Measurements from ENCODE around the gene UCKL1. TPM values are rescaled to one million over a fixed set of nuclear protein-coding genes. Genes with fewer than 3 reads are reported as not detected.

Gene UCKL1
- total RNA-seq, 2 experiments from 2014 or later, result 31.5 to 32.6 TPM

- TF ChIP-seq, protein P1, sequence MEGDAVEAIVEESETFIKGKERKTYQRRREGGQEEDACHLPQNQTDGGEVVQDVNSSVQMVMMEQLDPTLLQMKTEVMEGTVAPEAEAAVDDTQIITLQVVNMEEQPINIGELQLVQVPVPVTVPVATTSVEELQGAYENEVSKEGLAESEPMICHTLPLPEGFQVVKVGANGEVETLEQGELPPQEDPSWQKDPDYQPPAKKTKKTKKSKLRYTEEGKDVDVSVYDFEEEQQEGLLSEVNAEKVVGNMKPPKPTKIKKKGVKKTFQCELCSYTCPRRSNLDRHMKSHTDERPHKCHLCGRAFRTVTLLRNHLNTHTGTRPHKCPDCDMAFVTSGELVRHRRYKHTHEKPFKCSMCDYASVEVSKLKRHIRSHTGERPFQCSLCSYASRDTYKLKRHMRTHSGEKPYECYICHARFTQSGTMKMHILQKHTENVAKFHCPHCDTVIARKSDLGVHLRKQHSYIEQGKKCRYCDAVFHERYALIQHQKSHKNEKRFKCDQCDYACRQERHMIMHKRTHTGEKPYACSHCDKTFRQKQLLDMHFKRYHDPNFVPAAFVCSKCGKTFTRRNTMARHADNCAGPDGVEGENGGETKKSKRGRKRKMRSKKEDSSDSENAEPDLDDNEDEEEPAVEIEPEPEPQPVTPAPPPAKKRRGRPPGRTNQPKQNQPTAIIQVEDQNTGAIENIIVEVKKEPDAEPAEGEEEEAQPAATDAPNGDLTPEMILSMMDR (IDR thresholded peaks at IDR 0.05), result no peak
- intact Hi-C loops (cut with micrococcal nuclease), result no loop called here
- H3K9me3 Mint-ChIP-seq, result no peaks in the 10 kb centered on the region
- H3K4me1 Mint-ChIP-seq (ENCODE audit: low read depth), result peaks cover 13% of the 10 kb centered on the region
- no peaks in the 10 kb centered on the region for H3K27me3 Mint-ChIP-seq
- DNase-seq (no peak), ATAC-seq (no peak)
- H3K27ac Mint-ChIP-seq, result no peak overlapping the region
- POLR2A ChIA-PET, result interaction anchor here (0.5 to 1.1 kb wide), 2 partner anchors 204 to 814 kb away, joined by 3 read pairs; no protein-coding TSS in a partner anchor
- CTCF ChIA-PET, result interaction anchor here (1.2 to 1.7 kb wide), 2 partner anchors 27 to 106 kb away, joined by 3 to 7 read pairs; partner anchors contain the start of gene TPD52L2
- H3K36me3 Mint-ChIP-seq (ENCODE audit: low read depth), result peaks cover 22% of the 10 kb centered on the region
- H3K4me3 Mint-ChIP-seq, result no peak overlapping the region
Observed at GRCh38 chr20:63892402-63892801, 63.8 kb downstream of the UCKL1 start.

DNA sequence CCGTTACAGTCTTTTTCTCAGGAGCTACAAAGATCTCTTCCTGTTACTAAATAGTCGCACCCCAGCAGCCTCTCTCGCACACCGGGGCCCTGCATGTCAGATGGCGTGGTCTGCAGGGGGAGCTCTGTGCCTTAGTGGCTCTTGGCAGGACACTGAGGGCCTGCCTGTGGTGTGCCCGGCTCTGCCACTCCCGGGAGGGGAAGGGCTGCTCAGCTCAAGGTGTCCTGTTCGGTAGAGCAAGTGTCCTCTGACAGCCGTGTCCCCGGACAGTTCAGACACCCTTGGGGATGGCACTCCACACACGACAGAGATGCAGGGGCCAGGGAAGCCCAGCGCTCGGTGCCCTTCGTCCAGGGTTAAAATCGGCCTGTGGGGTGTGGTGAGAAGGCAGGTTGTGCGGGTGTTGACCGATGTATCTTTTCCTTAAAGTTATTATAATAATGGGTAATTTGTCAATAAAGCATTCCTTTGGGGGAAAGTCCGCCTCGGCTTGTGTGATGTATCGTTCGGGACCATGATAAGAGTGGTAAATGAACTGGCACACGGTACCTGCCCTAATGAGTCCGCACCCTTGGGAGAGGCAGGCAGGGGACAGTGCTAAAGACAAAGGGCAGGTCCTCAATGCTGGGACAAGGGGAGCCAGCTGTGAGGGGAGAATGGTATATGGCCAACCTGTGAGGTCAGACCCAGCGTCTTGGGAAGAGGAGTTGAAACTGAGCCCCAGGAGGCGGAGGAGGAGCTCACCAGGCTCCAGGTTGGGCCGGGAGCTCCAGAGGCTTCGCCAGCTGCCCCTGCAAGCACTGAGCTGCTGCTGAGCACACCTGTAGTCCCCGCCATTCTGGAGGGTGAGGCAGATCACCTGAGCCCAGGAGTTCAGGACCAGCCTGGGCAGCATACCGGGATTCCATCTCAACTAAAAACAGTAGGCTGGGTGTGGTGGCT, 64.9 kb downstream of the UCKL1 start:
- Mint-ChIP-seq H3K27ac (no peak overlapping the region), H3K4me1 (ENCODE audit: low read depth) (peaks cover 5% of the 10 kb centered on the region), H3K27me3 (no peaks in the 10 kb centered on the region), H3K9me3 (no peaks in the 10 kb centered on the region), H3K4me3 (no peak overlapping the region), H3K36me3 (ENCODE audit: low read depth) (peaks cover 15% of the 10 kb centered on the region)
- CTCF ChIA-PET, result interaction anchor here (0.9 to 1.7 kb wide), 3 partner anchors 19 to 105 kb away, joined by 3 to 7 read pairs (median 3); partner anchors contain the start of gene TPD52L2
- intact Hi-C loops (cut with micrococcal nuclease), result no loop called here
- ATAC-seq (no peak), DNase-seq (no peak)
- POLR2A ChIA-PET, result interaction anchor here (0.5 kb wide), 1 partner anchor 39 kb away, joined by 4 read pairs; no protein-coding TSS in a partner anchor
- TF ChIP-seq, protein P1 (IDR thresholded peaks at IDR 0.05), result no peak

DNA sequence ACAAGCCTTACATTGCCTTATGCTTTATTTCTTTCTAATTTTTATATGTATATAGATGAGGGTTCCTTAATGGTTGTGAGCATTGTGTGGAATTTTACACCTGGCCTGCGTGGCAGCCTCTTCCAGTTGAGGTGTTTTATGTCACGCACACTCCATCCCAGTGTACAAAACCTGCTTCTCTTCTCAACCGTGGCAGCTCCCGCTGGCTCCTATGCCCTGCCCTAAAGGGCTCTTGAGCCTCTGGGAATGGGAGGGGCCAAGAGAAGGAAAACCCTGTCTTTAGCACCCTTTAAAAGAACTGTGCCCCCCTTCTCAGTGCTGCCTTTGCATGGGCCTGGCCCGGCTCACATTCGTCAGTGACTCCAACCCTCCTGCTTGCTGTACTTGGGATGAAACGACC, 65.6 kb downstream of the UCKL1 start:
- no peaks in the 10 kb centered on the region for H3K9me3 Mint-ChIP-seq
- intact Hi-C loops (cut with micrococcal nuclease), result no loop called here
- ChIA-PET CTCF (no interaction called here), POLR2A (no interaction called here)
- peaks cover 4% of the 10 kb centered on the region for H3K4me1 Mint-ChIP-seq (ENCODE audit: low read depth)
- H3K36me3 Mint-ChIP-seq (ENCODE audit: low read depth), result peaks cover 13% of the 10 kb centered on the region
- H3K27me3 Mint-ChIP-seq, result no peaks in the 10 kb centered on the region
- ATAC-seq (no peak), DNase-seq (no peak)
- TF ChIP-seq, protein P1 (IDR thresholded peaks at IDR 0.05), result no peak
- H3K4me3 Mint-ChIP-seq, result no peak overlapping the region
- H3K27ac Mint-ChIP-seq, result no peak overlapping the region

DNA sequence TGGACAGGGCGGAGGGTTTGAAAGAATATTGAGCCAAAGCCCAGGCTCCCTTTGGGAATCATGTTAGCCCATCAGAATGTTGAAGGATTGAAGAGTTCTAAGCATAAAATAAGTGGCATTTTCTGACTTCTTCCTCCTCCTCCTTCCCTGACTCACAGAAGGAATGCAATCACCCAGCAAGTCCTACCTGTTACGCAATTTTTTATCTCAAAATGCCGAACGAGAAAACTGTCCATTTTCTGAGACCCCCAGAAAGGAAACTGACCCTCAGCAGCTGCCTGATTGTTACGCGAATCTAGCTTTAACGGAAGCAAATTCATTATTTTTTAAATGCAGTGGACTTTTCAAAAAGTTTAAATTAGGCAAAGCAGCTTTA, 66.0 kb downstream of the UCKL1 start:
- Mint-ChIP-seq H3K4me1 (ENCODE audit: low read depth) (peaks cover 4% of the 10 kb centered on the region), H3K27me3 (no peaks in the 10 kb centered on the region), H3K36me3 (ENCODE audit: low read depth) (peaks cover 13% of the 10 kb centered on the region), H3K4me3 (no peak overlapping the region), H3K9me3 (no peaks in the 10 kb centered on the region), H3K27ac (no peak overlapping the region)
- no peak for DNase-seq
- ChIA-PET CTCF (no interaction called here), POLR2A (no interaction called here)
- intact Hi-C loops (cut with micrococcal nuclease), result no loop called here
- TF ChIP-seq, protein P1 (IDR thresholded peaks at IDR 0.05), result no peak
- no peak for ATAC-seq

Small RNAs within 50 kb of the gene (microRNA-seq; reads per million reads assigned to microRNA genes)
- 1.2 reads per million for gene MIR1914 (ENCODE audit: borderline microRNAs expressed, borderline replicate concordance)
- 0.91 reads per million for gene MIR647 (ENCODE audit: borderline microRNAs expressed, borderline replicate concordance)
- gene MIR941-1 (ENCODE audit: borderline microRNAs expressed, borderline replicate concordance), result not detected
- gene MIR941-2 (ENCODE audit: borderline microRNAs expressed, borderline replicate concordance), result not detected
- not detected for gene MIR941-3 (ENCODE audit: borderline microRNAs expressed, borderline replicate concordance)
- not detected for gene MIR941-4 (ENCODE audit: borderline microRNAs expressed, borderline replicate concordance)
- not detected for gene MIR941-5 (ENCODE audit: borderline microRNAs expressed, borderline replicate concordance)

Other genes with a start within 250 kb of the UCKL1 start
- gene ARFRP1, start 248.4 kb downstream of the UCKL1 start, total RNA-seq, result 10 to 100 TPM; 41.7 to 44.2 TPM
- gene ZGPAT, start 248.4 kb downstream of the UCKL1 start, total RNA-seq, result 10 to 100 TPM; 22.4 to 22.5 TPM
- gene LIME1, start 219.8 kb downstream of the UCKL1 start, total RNA-seq, result 10 to 100 TPM; 15.5 to 16.8 TPM
- 10 to 100 TPM; 38.5 to 39.8 TPM for gene SLC2A4RG, start 216.6 kb downstream of the UCKL1 start, total RNA-seq
- gene ZBTB46, start 125.2 kb downstream of the UCKL1 start, total RNA-seq, result under 1 TPM; 0.31 to 0.38 TPM
- not detected for gene ABHD16B, start 94.9 kb downstream of the UCKL1 start, total RNA-seq
- 10 to 100 TPM; 43.1 to 44.6 TPM for gene TPD52L2, start 91.1 kb downstream of the UCKL1 start, total RNA-seq
- 10 to 100 TPM; 32.2 to 32.5 TPM for gene DNAJC5, start 61.3 kb downstream of the UCKL1 start, total RNA-seq
- 1 to 10 TPM; 7.5 to 8.6 TPM for gene ZNF512B, start 13.5 kb upstream of the UCKL1 start, total RNA-seq
- gene SAMD10, start 23.2 kb upstream of the UCKL1 start, total RNA-seq, result 10 to 100 TPM; 17.4 to 17.5 TPM
- gene PRPF6, start 24.7 kb upstream of the UCKL1 start, total RNA-seq, result 10 to 100 TPM; 53.0 to 55.5 TPM
- 1 to 10 TPM; 2.8 to 4.7 TPM for gene C20orf204, start 79.8 kb upstream of the UCKL1 start, total RNA-seq
- not detected for gene SOX18, start 93.2 kb upstream of the UCKL1 start, total RNA-seq
- gene TCEA2, start 106.8 kb upstream of the UCKL1 start, total RNA-seq, result 10 to 100 TPM; 30.0 to 33.0 TPM
- gene RGS19, start 123.1 kb upstream of the UCKL1 start, total RNA-seq, result 10 to 100 TPM; 42.5 to 44.1 TPM
- under 1 TPM; 0.61 to 0.63 TPM for gene OPRL1, start 123.7 kb upstream of the UCKL1 start, total RNA-seq
- gene LKAAEAR1, start 128.0 kb upstream of the UCKL1 start, total RNA-seq, result under 1 TPM; 0.43 TPM
- not detected for gene NPBWR2, start 151.1 kb upstream of the UCKL1 start, total RNA-seq
- gene MYT1, start 208.0 kb upstream of the UCKL1 start, total RNA-seq, result not detected